ENCODE data around the gene ANAPC10. TPM values are rescaled to one million over a fixed set of nuclear protein-coding genes. Genes with fewer than 3 reads are reported as not detected.

The ANAPC10 gene
- total RNA-seq, 5 donors from 2014 or later (not counting 1 experiment from before 2014, with no cell fraction given): 13.0 to 21.3 (median 16.3) TPM

DNA sequence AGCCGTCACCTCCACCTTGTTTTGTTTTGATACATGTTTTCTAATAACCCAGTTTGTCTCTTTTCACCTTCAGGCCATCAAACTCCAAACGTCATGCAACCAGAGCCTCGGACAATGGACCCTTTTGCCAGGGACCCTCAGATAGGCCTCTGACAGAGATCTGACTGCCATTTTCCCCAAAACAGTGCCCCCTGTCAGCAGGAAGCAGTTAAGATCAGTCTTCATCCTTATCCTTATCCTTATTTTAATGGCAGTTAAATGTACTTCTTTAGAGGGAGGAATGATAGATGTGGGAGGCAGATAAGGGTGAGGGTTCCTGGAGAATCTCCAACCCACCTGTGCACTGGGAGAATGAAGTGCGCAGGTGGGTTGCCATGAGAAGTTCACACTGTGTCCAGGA, 135.7 kb downstream of the ANAPC10 start:
- POLR2A ChIA-PET: no interaction called here
- H3K36me3 Mint-ChIP-seq: peaks cover 5% of the 10 kb centered on the region
- H3K27me3 Mint-ChIP-seq: peaks cover 0 to 9% of the 10 kb centered on the region in 2 donors
- CTCF ChIA-PET: no interaction called here
- no peaks in the 10 kb centered on the region for H3K9me3 ChIP-seq
- DNase-seq (no peak), ATAC-seq (replicated peaks in 1 of 4) (no peak)
- H3K27me3 ChIP-seq (replicated peaks in 1 of 2; ENCODE audit: control insufficient read depth in 2 of 2, extremely low read depth in 1 of 2, insufficient read depth in 2 of 2, low read length in 1 of 2): peaks cover 0 to 5% of the 10 kb centered on the region in 2 experiments
- no peak overlapping the region for H3K4me3 Mint-ChIP-seq
- no peaks in the 10 kb centered on the region for H3K36me3 ChIP-seq (ENCODE audit: control insufficient read depth in 2 of 2, extremely low read depth in 1 of 2, insufficient read depth in 1 of 2, low read length in 1 of 2)
- H3K9me3 Mint-ChIP-seq: peaks cover 20 to 30% (median 21%) of the 10 kb centered on the region in 3 donors
- 100% methylated on average over 3 of the region's 4 CpGs for WGBS (ENCODE audit: insufficient coverage)
- H3K4me3 ChIP-seq (ENCODE audit: control insufficient read depth in 1 of 2, extremely low read depth in 1 of 2, low read length in 1 of 2): no peak overlapping the region
- peaks cover 0 to 2% (median 0%) of the 10 kb centered on the region in 3 donors for H3K4me1 Mint-ChIP-seq
- no peak overlapping the region for H3K27ac Mint-ChIP-seq
- H3K4me1 ChIP-seq (ENCODE audit: control insufficient read depth in 1 of 2, extremely low read depth in 1 of 2, insufficient read depth in 2 of 2, low read length in 2 of 2): no peaks in the 10 kb centered on the region
- no peak overlapping the region for H3K27ac ChIP-seq (ENCODE audit: low read length)

DNA sequence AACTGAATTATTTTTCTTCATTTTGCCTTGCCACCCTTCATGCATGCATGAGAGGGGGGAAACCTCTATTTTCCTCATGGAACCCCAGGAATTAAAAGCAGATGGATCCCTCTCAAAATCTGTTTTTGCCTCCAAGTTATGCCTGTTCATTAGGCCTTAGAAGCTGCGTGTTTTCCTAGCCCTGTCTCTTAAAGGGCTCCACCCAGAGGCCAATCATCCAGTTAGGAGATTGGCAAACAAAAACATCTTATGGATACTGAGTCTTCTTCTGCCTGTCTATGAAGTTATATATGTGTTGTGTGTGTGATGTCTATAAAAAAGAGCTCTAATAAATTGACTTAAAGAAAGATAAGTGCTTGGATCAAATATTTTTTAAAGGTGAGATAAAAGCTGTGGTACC, 142.9 kb downstream of the ANAPC10 start:
- CTCF ChIA-PET: no interaction called here
- ATAC-seq (replicated peaks in 1 of 4) (no peak), DNase-seq (no peak)
- H3K36me3 Mint-ChIP-seq: peaks cover 5% of the 10 kb centered on the region
- Histone ChIP-seq H3K27ac (ENCODE audit: low read length) (no peak overlapping the region), H3K9me3 (no peaks in the 10 kb centered on the region), H3K36me3 (ENCODE audit: control insufficient read depth in 2 of 2, extremely low read depth in 1 of 2, insufficient read depth in 1 of 2, low read length in 1 of 2) (no peaks in the 10 kb centered on the region), H3K27me3 (replicated peaks in 1 of 2; ENCODE audit: control insufficient read depth in 2 of 2, extremely low read depth in 1 of 2, insufficient read depth in 2 of 2, low read length in 1 of 2) (peaks cover 0 to 4% of the 10 kb centered on the region in 2 experiments), H3K4me1 (ENCODE audit: control insufficient read depth in 1 of 2, extremely low read depth in 1 of 2, insufficient read depth in 2 of 2, low read length in 2 of 2) (no peaks in the 10 kb centered on the region), H3K4me3 (ENCODE audit: control insufficient read depth in 1 of 2, extremely low read depth in 1 of 2, low read length in 1 of 2) (no peak overlapping the region)
- no peaks in the 10 kb centered on the region for H3K4me1 Mint-ChIP-seq
- peaks cover 36 to 61% (median 38%) of the 10 kb centered on the region in 3 donors for H3K9me3 Mint-ChIP-seq
- POLR2A ChIA-PET: no interaction called here
- 100% methylated on average over 1 of the region's 1 CpG for WGBS (ENCODE audit: insufficient coverage)
- peaks cover 0 to 2% of the 10 kb centered on the region in 2 donors for H3K27me3 Mint-ChIP-seq
- no peak overlapping the region for H3K27ac Mint-ChIP-seq
- no peak overlapping the region for H3K4me3 Mint-ChIP-seq

DNA sequence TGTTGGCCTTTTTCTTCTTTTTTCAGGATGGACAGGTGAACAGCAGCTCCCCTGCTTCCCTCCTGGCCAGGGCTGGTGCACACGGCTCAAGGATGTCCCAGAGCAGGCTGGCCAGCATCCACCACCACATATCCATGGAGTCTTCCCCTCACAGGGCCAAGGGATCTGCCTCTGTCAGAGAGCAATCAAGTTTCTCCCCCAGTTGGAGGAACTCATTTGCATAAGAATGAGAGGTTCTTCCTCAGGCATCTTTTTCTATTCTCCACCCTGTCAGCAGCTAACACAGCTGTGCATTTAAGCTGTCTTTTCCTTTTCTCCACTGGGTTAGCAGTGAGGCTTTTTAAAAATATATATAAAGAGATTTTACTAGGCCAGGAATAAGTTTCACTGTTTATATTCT, 143.8 kb downstream of the ANAPC10 start:
- POLR2A ChIA-PET: no interaction called here
- Histone ChIP-seq H3K27me3 (replicated peaks in 1 of 2; ENCODE audit: control insufficient read depth in 2 of 2, extremely low read depth in 1 of 2, insufficient read depth in 2 of 2, low read length in 1 of 2) (peaks cover 0 to 4% of the 10 kb centered on the region in 2 experiments), H3K9me3 (no peaks in the 10 kb centered on the region), H3K27ac (ENCODE audit: low read length) (no peak overlapping the region), H3K4me1 (ENCODE audit: control insufficient read depth in 1 of 2, extremely low read depth in 1 of 2, insufficient read depth in 2 of 2, low read length in 2 of 2) (no peaks in the 10 kb centered on the region), H3K4me3 (ENCODE audit: control insufficient read depth in 1 of 2, extremely low read depth in 1 of 2, low read length in 1 of 2) (no peak overlapping the region), H3K36me3 (ENCODE audit: control insufficient read depth in 2 of 2, extremely low read depth in 1 of 2, insufficient read depth in 1 of 2, low read length in 1 of 2) (no peaks in the 10 kb centered on the region)
- peaks cover 1% of the 10 kb centered on the region for H3K36me3 Mint-ChIP-seq
- no peaks in the 10 kb centered on the region for H3K4me1 Mint-ChIP-seq
- DNase-seq (no peak), ATAC-seq (replicated peaks in 1 of 4) (no peak)
- CTCF ChIA-PET: no interaction called here
- H3K27ac Mint-ChIP-seq: no peak overlapping the region
- H3K27me3 Mint-ChIP-seq: no peaks in the 10 kb centered on the region
- no CpG with 5 or more reads among the region's 1 CpG for WGBS (ENCODE audit: insufficient coverage)
- H3K4me3 Mint-ChIP-seq: no peak overlapping the region
- peaks cover 29 to 52% (median 31%) of the 10 kb centered on the region in 3 donors for H3K9me3 Mint-ChIP-seq

DNA sequence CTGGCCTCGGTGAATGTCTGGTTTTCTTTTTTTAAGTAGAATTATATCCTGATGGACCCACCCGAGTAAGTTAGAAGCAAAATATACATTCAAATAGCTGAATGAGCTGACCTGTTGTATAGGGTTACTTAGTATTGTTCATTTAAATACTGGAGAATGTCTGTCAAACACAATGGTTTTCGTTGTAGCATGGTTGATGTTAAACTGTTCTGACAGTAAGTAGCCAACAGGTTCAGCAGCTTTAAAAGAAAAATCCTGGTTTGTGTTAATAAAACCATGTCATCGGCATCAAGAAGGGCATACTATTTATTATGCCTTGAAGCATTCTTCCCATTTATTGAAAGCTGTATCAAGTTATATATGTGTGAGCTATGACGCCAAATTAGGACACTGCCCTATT, 149.6 kb downstream of the ANAPC10 start:
- H3K4me3 ChIP-seq (ENCODE audit: control insufficient read depth in 1 of 2, extremely low read depth in 1 of 2, low read length in 1 of 2): no peak overlapping the region
- H3K36me3 Mint-ChIP-seq: no peaks in the 10 kb centered on the region
- no peaks in the 10 kb centered on the region for H3K9me3 ChIP-seq
- H3K27ac Mint-ChIP-seq: no peak overlapping the region
- no peak overlapping the region for H3K27ac ChIP-seq (ENCODE audit: low read length)
- no peaks in the 10 kb centered on the region for H3K4me1 ChIP-seq (ENCODE audit: control insufficient read depth in 1 of 2, extremely low read depth in 1 of 2, insufficient read depth in 2 of 2, low read length in 2 of 2)
- no peaks in the 10 kb centered on the region for H3K4me1 Mint-ChIP-seq
- DNase-seq: no peak
- ChIA-PET POLR2A (no interaction called here), CTCF (no interaction called here)
- no CpG with 5 or more reads among the region's 5 CpGs for WGBS (ENCODE audit: insufficient coverage)
- H3K4me3 Mint-ChIP-seq: no peak overlapping the region
- H3K36me3 ChIP-seq (ENCODE audit: control insufficient read depth in 2 of 2, extremely low read depth in 1 of 2, insufficient read depth in 1 of 2, low read length in 1 of 2): no peaks in the 10 kb centered on the region
- peaks cover 0 to 4% of the 10 kb centered on the region in 2 experiments for H3K27me3 ChIP-seq (replicated peaks in 1 of 2; ENCODE audit: control insufficient read depth in 2 of 2, extremely low read depth in 1 of 2, insufficient read depth in 2 of 2, low read length in 1 of 2)
- no peaks in the 10 kb centered on the region for H3K27me3 Mint-ChIP-seq
- H3K9me3 Mint-ChIP-seq: peaks cover 12 to 21% (median 13%) of the 10 kb centered on the region in 3 donors
- ATAC-seq (replicated peaks in 1 of 4): no peak

DNA sequence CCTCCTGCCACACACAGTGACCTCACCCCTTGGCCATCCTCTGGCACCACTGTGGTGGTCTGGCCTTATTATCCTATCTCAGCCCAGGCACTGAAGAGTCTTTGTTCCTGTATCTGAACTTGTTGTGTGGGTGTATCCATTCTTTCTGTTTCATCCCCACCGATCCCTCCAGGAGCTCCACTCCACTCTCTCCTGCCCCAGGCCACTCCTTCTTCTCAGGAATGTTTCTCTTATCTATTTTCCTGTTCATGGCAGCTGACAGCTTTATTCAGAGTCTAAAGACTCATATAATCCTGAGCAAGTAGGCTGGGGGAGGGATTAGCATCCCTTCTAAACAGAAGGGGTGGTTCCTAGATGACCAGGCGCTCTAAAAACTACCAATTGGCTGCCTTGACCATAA, 150.0 kb downstream of the ANAPC10 start:
- no peak overlapping the region for H3K4me3 ChIP-seq (ENCODE audit: control insufficient read depth in 1 of 2, extremely low read depth in 1 of 2, low read length in 1 of 2)
- no peak overlapping the region for H3K27ac ChIP-seq (ENCODE audit: low read length)
- CTCF ChIA-PET: no interaction called here
- Mint-ChIP-seq H3K36me3 (no peaks in the 10 kb centered on the region), H3K27ac (no peak overlapping the region), H3K4me1 (no peaks in the 10 kb centered on the region), H3K9me3 (peaks cover 10 to 17% (median 11%) of the 10 kb centered on the region in 3 donors), H3K4me3 (no peak overlapping the region), H3K27me3 (no peaks in the 10 kb centered on the region)
- no peaks in the 10 kb centered on the region for H3K4me1 ChIP-seq (ENCODE audit: control insufficient read depth in 1 of 2, extremely low read depth in 1 of 2, insufficient read depth in 2 of 2, low read length in 2 of 2)
- WGBS (ENCODE audit: insufficient coverage): no CpG with 5 or more reads among the region's 2 CpGs
- H3K9me3 ChIP-seq: no peaks in the 10 kb centered on the region
- no peak for DNase-seq
- POLR2A ChIA-PET: no interaction called here
- no peaks in the 10 kb centered on the region for H3K36me3 ChIP-seq (ENCODE audit: control insufficient read depth in 2 of 2, extremely low read depth in 1 of 2, insufficient read depth in 1 of 2, low read length in 1 of 2)
- H3K27me3 ChIP-seq (replicated peaks in 1 of 2; ENCODE audit: control insufficient read depth in 2 of 2, extremely low read depth in 1 of 2, insufficient read depth in 2 of 2, low read length in 1 of 2): peaks cover 0 to 4% of the 10 kb centered on the region in 2 experiments
- no peak for ATAC-seq (replicated peaks in 1 of 4)

Other genes starting within 250 kb of the ANAPC10 start
- 10 to 100 TPM; 47.7 to 73.8 (median 65.4) TPM for gene ABCE1, start 115 bp upstream of the ANAPC10 start, total RNA-seq
- gene OTUD4, start 82.4 kb upstream of the ANAPC10 start, total RNA-seq: 10 to 100 TPM; 38.8 to 70.1 (median 49.1) TPM